GM19193 (cell line): ENCODE measurements around the gene ONECUT3.

Experiments used
- POLR2A ChIP-seq: IDR thresholded peaks from 4 replicates; pipeline ENCODE4 v1.6.1; 2011; ENCODE audit not compliant: insufficient read depth, insufficient read length; ENCODE audit errors: extremely low read depth

The ONECUT3 gene

DNA sequence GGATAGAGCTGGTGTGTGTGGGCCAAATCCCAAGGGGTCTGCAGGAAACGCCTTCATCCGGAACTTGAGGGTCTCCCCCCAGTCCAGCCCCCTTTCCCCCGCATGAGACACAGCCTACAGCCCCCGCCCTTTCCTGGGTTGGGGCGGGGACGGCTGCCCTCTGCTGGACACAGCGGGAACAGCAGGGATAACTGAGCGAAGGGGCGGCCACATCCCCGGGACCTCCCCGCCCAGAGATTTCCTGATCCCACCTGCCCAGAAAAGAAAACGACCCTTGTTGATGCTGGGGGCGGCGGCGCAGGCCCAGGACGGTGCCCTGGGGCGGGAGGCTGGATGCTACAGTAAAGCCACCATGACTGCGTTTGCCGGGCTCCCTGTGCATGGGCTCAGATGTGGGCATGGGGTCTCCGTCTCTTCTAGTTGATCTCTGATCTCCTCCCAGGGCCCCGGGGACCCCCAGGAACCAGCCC is 14.2 kb downstream of the ONECUT3 start:
- TF ChIP-seq POLR2A: no peak

DNA sequence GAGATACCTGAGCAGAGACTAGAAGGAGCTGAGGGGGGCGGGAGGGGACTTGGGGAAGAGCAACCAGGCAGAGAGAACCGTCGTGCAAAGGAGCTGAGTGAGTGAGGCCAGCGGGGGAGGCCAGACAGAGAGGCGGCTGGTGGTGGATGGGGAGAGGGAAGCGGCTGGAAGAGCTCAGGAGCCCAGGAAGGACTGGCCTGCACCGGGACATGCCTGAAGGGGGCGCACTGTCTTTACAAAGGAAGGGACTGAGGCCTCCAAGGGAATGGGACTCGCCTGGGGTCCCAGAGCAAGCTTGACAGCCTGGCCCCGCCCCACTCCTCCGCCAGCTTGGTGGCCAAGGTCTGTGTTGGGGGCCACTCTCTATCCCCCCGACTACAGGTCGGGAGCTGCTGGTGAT is 14.9 kb downstream of the ONECUT3 start:
- no peak for TF ChIP-seq POLR2A

- no peak for TF ChIP-seq POLR2A
These were observed 15.8 kb downstream of the ONECUT3 start for GRCh38 chr19:1768918-1769644.

DNA sequence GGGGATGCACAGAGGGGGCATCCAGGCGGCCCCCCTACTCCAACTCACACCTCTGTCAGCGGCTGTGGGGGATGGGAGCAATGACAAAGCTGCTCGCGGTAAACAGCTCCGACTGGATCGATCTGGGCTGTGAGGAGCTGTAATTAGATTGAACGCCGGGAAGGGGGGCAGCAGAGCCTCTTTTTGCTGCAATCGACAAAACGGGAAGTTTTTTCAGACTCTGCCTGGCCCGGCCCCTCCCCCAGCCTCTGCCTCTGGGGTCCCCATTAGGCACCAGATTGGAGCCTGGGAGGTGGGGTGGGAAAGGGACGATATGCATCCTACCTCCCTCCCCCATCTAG is 16.3 kb downstream of the ONECUT3 start:
- no peak for TF ChIP-seq POLR2A

GRCh38 chr19:1770866-1771576 is 17.7 kb downstream of the ONECUT3 start:
- no peak for TF ChIP-seq POLR2A

GRCh38 chr19:1773184-1773583 is 19.9 kb downstream of the ONECUT3 start:
- TF ChIP-seq POLR2A: no peak

GRCh38 chr19:1774989-1775772 is 21.9 kb downstream of the ONECUT3 start:
- no peak for TF ChIP-seq POLR2A

DNA sequence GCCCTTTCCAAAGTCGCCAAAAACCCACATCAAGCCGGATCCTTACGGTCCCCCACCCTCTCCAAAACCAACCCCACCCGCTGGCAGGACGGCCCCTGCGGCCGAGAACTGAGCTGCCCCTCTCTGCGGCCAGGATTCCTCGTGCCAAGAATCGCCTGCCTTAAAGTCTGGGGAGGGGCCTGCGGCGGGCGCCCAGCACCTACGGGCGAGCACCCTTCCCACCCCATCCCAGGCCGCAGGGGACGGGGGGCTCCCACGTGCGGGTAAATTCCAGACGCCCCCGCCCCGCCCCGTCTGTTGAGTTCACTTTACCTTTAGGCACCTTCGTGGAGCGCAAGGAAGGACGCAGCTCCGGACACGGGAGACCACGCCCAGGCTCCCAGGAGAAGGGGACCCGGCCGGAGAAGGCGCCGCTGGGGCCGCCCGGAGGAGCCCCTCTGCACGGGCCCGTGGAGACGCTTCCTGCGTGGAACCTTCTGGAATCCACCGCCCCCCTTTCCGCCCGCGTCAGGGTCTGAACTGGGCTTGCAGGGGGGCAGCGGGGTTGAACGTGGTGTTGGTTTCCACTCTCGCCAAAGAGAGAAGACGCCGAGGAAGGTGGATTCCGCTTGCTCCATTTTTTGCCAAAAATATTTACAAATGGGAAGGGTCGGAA is 22.8 kb downstream of the ONECUT3 start:
- no peak for TF ChIP-seq POLR2A

DNA sequence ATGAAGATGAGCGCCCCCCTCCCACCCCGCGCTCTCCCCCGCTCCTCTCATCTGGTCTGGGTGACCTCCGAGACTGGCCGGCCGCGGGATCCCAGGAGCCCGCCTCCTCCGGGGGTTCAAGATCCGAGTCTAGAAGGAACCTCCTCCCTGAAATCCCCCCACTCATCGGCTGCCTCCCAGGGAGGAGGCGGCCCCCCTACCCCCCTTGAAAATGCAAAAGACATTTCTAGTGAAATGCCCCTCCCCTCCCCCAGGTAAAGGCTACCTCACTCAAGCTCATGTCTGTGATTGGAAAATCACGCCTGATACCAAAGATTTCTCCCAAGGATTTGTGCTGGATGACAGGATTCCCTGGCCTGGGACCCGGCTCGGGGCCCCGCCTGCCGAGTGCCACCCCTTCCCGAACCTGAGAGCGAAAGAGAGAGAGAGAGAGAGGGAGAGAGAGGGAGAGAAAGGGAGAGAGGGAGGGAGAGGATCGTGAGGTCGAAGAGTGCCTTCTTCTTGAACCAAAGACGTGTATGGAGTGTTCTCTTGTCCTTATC is 23.4 kb downstream of the ONECUT3 start:
- no peak for TF ChIP-seq POLR2A

DNA sequence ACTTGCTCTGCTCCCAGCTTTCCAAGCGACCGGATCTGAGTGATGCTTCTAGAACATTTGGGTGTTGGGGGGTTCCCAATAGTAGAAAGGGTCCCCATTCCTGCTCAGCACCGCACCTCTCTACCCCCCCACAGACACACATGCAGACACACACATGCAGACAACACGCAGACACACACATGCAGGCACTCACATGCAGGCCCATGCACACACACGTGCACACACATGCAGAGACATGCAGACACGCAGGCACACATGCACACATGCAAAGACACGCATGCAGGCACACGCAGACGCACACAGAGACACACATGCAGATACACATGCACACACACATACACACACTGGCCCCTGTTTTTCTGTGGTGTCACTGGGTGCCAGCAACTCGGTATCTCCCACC is 23.8 kb downstream of the ONECUT3 start:
- TF ChIP-seq POLR2A: no peak

- no peak for TF ChIP-seq POLR2A
These were observed 26.3 kb downstream of the ONECUT3 start for GRCh38 chr19:1779574-1779973.

GRCh38 chr19:1780272-1780958 is 27.1 kb downstream of the ONECUT3 start:
- no peak for TF ChIP-seq POLR2A

- no peak for TF ChIP-seq POLR2A
These were observed 29.2 kb downstream of the ONECUT3 start for GRCh38 chr19:1782521-1782920.

GRCh38 chr19:1783354-1783753 is 30.0 kb downstream of the ONECUT3 start:
- no peak for TF ChIP-seq POLR2A

- no peak for TF ChIP-seq POLR2A
These were observed 30.6 kb downstream of the ONECUT3 start for GRCh38 chr19:1783874-1784273.

- TF ChIP-seq POLR2A: no peak
These were observed 32.0 kb downstream of the ONECUT3 start for GRCh38 chr19:1785310-1785709.
